Stimulated activated CD4-positive, alpha-beta T cell treated with anti-CD3 and anti-CD28 coated beads, Interleukin-1b, Interleukin-23, amount 100 ng/mL, for 4 hours (primary cell): ENCODE results near the gene GALNT11.
"Not testable (repeated sequence)": the region's sequence is repeated elsewhere in the genome, so short reads cannot be mapped to it uniquely, and the experiment has no call there.

Source experiments
- DNase-seq, 2 donors: peaks; one replicate each; pipeline ENCODE4 v3.0.0-alpha.2; 2020; ENCODE audit warnings: low read depth in 2 of 2

Gene GALNT11

GRCh38 chr7:152075379-152075778 is 49.9 kb downstream of the GALNT11 start:
- DNase-seq = not testable (repeated sequence)

- DNase-seq = no peak
These were observed 50.9 kb downstream of the GALNT11 start for GRCh38 chr7:152076324-152076821.

- no peak for DNase-seq
These were observed 51.8 kb downstream of the GALNT11 start for GRCh38 chr7:152076940-152077933.

GRCh38 chr7:152078025-152078424 is 52.6 kb downstream of the GALNT11 start:
- no peak for DNase-seq

GRCh38 chr7:152078786-152079185 is 53.3 kb downstream of the GALNT11 start:
- DNase-seq = no peak

GRCh38 chr7:152081088-152081487 is 55.6 kb downstream of the GALNT11 start:
- no peak for DNase-seq

GRCh38 chr7:152082073-152082721 is 56.7 kb downstream of the GALNT11 start:
- DNase-seq = not testable (repeated sequence)

- no peak for DNase-seq
These were observed 59.7 kb downstream of the GALNT11 start for GRCh38 chr7:152085131-152085530.

- no peak for DNase-seq
These were observed 61.0 kb downstream of the GALNT11 start for GRCh38 chr7:152086513-152086912.

- DNase-seq = no peak
These were observed 63.7 kb downstream of the GALNT11 start for GRCh38 chr7:152089183-152089582.

- no peak for DNase-seq
These were observed 65.3 kb downstream of the GALNT11 start for GRCh38 chr7:152090747-152091146.

GRCh38 chr7:152093717-152094116 is 68.2 kb downstream of the GALNT11 start:
- DNase-seq = no peak

GRCh38 chr7:152095771-152096170 is 70.3 kb downstream of the GALNT11 start:
- no peak for DNase-seq

- no peak for DNase-seq
These were observed 71.9 kb downstream of the GALNT11 start for GRCh38 chr7:152097330-152097729.

GRCh38 chr7:152103066-152103465 is 77.6 kb downstream of the GALNT11 start:
- DNase-seq = no peak

- DNase-seq = no peak
These were observed 78.2 kb downstream of the GALNT11 start for GRCh38 chr7:152103691-152104090.

- no peak for DNase-seq
These were observed 79.7 kb downstream of the GALNT11 start for GRCh38 chr7:152105205-152105604.

GRCh38 chr7:152106990-152107389 is 81.5 kb downstream of the GALNT11 start:
- no peak for DNase-seq

- no peak for DNase-seq
These were observed 82.5 kb downstream of the GALNT11 start for GRCh38 chr7:152107945-152108344.

- no peak for DNase-seq
These were observed 82.9 kb downstream of the GALNT11 start for GRCh38 chr7:152108359-152108758.

GRCh38 chr7:152112829-152113228 is 87.4 kb downstream of the GALNT11 start:
- no peak for DNase-seq

GRCh38 chr7:152115021-152115718 is 89.7 kb downstream of the GALNT11 start:
- no peak for DNase-seq
